ENCODE measurements around the gene ANKMY1. TPM values are rescaled to one million over a fixed set of nuclear protein-coding genes. Genes with fewer than 3 reads are reported as not detected.

ANKMY1 gene
- total RNA-seq, 3 donors from 2014 or later (not counting 1 experiment from before 2014, with no cell fraction given), result 43.8 to 51.5 (median 46.6) TPM

- H3K36me3 ChIP-seq (ENCODE audit: control insufficient read depth, insufficient read depth, low read length), result no peaks in the 10 kb centered on the region
- peaks cover 30% of the 10 kb centered on the region for H3K27me3 ChIP-seq (ENCODE audit: control insufficient read depth, insufficient read depth, low read length)
- no peaks in the 10 kb centered on the region for H3K9me3 ChIP-seq (ENCODE audit: control insufficient read depth, insufficient read depth, low read length)
- H3K27ac Mint-ChIP-seq, result no peak overlapping the region
- intact Hi-C loops (cut with micrococcal nuclease), result no loop called here
- WGBS (ENCODE audit: insufficient coverage), result 15% methylated on average over 7 of the region's 7 CpGs
- ATAC-seq (no peak), DNase-seq (no peak)
- no peaks in the 10 kb centered on the region for H3K9me3 Mint-ChIP-seq
- no peak overlapping the region for H3K4me3 ChIP-seq (ENCODE audit: low read length)
- no peak for TF ChIP-seq CTCF (IDR thresholded peaks at IDR 0.05)
- H3K27me3 Mint-ChIP-seq (ENCODE audit: low read depth in 2 of 2), result peaks cover 16 to 32% of the 10 kb centered on the region in 2 donors
- H3K36me3 Mint-ChIP-seq, result no peaks in the 10 kb centered on the region
- H3K4me3 Mint-ChIP-seq, result no peak overlapping the region
- H3K4me1 Mint-ChIP-seq, result peaks cover 5 to 17% of the 10 kb centered on the region in 2 donors
- peaks cover 13% of the 10 kb centered on the region for H3K4me1 ChIP-seq (ENCODE audit: control insufficient read depth, insufficient read depth, low read length)
- H3K27ac ChIP-seq (ENCODE audit: low read length), result no peak overlapping the region
These were observed 102.5 kb downstream of the ANKMY1 start for GRCh38 chr2:240455272-240455646.

- no peak for TF ChIP-seq CTCF (IDR thresholded peaks at IDR 0.05)
- ATAC-seq, result peak in 1 of 3 donors; percentile 19
- DNase-seq, result no peak
These were observed 103.5 kb downstream of the ANKMY1 start for GRCh38 chr2:240454106-240454901.

GRCh38 chr2:240453461-240454105 is 104.2 kb downstream of the ANKMY1 start:
- Histone ChIP-seq H3K4me1 (ENCODE audit: control insufficient read depth, insufficient read depth, low read length) (peaks cover 13% of the 10 kb centered on the region), H3K27ac (ENCODE audit: low read length) (no peak overlapping the region), H3K36me3 (ENCODE audit: control insufficient read depth, insufficient read depth, low read length) (no peaks in the 10 kb centered on the region), H3K9me3 (ENCODE audit: control insufficient read depth, insufficient read depth, low read length) (no peaks in the 10 kb centered on the region), H3K4me3 (ENCODE audit: low read length) (no peak overlapping the region), H3K27me3 (ENCODE audit: control insufficient read depth, insufficient read depth, low read length) (peaks cover 30% of the 10 kb centered on the region)
- 2% methylated on average over 59 of the region's 81 CpGs for WGBS (ENCODE audit: insufficient coverage)
- DNase-seq (no peak), ATAC-seq (no peak)
- H3K4me3 Mint-ChIP-seq, result peak overlapping the region; percentile 77
- H3K27ac Mint-ChIP-seq, result no peak overlapping the region
- TF ChIP-seq CTCF (IDR thresholded peaks at IDR 0.05), result no peak
- H3K27me3 Mint-ChIP-seq (ENCODE audit: low read depth in 2 of 2), result peaks cover 25 to 40% of the 10 kb centered on the region in 2 donors
- H3K9me3 Mint-ChIP-seq, result no peaks in the 10 kb centered on the region
- H3K36me3 Mint-ChIP-seq, result no peaks in the 10 kb centered on the region
- intact Hi-C loops (cut with micrococcal nuclease), result no loop called here
- peaks cover 5 to 17% of the 10 kb centered on the region in 2 donors for H3K4me1 Mint-ChIP-seq

More at GRCh38 chr2:240454106-240454901, 103.5 kb downstream of the ANKMY1 start:
- Histone ChIP-seq H3K9me3 (ENCODE audit: control insufficient read depth, insufficient read depth, low read length) (no peaks in the 10 kb centered on the region), H3K27me3 (ENCODE audit: control insufficient read depth, insufficient read depth, low read length) (peaks cover 30% of the 10 kb centered on the region), H3K4me1 (ENCODE audit: control insufficient read depth, insufficient read depth, low read length) (peaks cover 13% of the 10 kb centered on the region), H3K4me3 (ENCODE audit: low read length) (no peak overlapping the region), H3K27ac (ENCODE audit: low read length) (no peak overlapping the region), H3K36me3 (ENCODE audit: control insufficient read depth, insufficient read depth, low read length) (no peaks in the 10 kb centered on the region)
- Mint-ChIP-seq H3K4me1 (peaks cover 5 to 17% of the 10 kb centered on the region in 2 donors), H3K36me3 (no peaks in the 10 kb centered on the region), H3K4me3 (peak overlapping the region; percentile 77), H3K27me3 (ENCODE audit: low read depth in 2 of 2) (peaks cover 25 to 40% of the 10 kb centered on the region in 2 donors), H3K9me3 (no peaks in the 10 kb centered on the region), H3K27ac (no peak overlapping the region)
- intact Hi-C loops (cut with micrococcal nuclease), result no loop called here
- 16% methylated on average over 35 of the region's 35 CpGs for WGBS (ENCODE audit: insufficient coverage)

Data from natural killer cell (primary cell).